ENCODE results near the gene KIF6.

KIF6 gene

DNA sequence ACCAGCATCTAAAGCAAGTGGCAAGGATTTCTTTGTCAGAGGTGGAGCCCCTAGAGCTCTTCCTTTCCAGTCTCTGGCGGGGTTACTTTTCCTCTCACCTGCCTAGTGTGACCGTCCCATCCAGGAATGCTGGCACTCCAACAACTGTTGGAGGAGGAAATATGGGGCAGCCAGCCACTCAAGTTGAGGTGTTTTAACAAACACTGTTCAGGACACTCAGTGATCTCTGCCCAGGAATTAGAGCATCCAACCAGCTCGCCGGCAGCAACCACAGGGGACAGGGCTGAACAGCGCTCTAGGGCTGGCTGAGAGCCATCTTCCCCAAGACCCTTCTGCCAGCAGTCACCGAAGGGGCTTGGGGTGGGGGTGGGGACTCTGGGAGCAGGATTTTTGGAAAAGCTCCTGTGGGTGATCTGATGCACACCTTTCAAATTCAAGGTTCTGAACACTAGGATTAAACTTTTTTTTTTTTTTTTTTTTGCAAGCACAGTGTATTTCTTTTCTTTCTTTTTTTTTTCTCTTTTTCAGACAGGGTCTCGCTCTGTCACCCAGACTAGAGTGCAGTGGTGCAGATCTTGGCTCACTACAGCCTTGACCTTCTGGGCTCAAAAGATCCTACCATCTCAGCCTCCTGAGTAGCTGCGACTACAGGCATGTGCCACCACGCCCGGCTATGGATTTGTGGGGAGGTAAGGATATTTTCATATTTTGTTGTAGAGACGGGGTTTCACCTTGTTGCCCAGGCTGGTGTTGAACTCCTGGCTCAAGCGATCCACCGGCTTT is 374.3 kb downstream of the KIF6 start:
- no peak for DNase-seq (ENCODE audit: low read depth in 3 of 3)

- DNase-seq (ENCODE audit: low read depth in 3 of 3), result no peak
These were observed 376.5 kb downstream of the KIF6 start for GRCh38 chr6:39348740-39349139.

GRCh38 chr6:39347906-39348585 is 377.2 kb downstream of the KIF6 start:
- peak; percentile 20 to 64 (median 27) for DNase-seq (ENCODE audit: low read depth in 3 of 3)

DNA sequence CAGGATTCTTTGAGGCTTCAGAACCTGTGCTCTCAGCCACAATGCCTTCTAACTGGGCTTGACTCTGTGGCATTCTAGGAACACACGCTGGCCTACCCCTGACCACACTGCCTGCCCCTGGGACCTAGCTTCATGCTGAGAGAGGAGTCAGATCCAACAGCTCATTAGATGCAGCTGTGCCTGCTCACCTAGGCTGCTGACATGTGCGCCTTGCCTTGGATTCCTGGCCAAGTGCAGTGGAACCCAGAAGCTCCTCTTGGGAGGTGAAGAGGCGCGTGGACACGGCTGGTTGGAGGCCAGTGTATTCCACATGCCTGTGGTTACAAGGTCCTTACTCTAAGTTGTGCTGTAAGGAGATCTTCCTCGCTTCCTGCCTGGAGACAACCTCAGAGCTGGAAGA is 378.0 kb downstream of the KIF6 start:
- no peak for DNase-seq (ENCODE audit: low read depth in 3 of 3)

- DNase-seq (ENCODE audit: low read depth in 3 of 3), result no peak
These were observed 380.4 kb downstream of the KIF6 start for GRCh38 chr6:39344821-39345280.

- no peak for DNase-seq (ENCODE audit: low read depth in 3 of 3)
These were observed 381.8 kb downstream of the KIF6 start for GRCh38 chr6:39343396-39343870.

DNA sequence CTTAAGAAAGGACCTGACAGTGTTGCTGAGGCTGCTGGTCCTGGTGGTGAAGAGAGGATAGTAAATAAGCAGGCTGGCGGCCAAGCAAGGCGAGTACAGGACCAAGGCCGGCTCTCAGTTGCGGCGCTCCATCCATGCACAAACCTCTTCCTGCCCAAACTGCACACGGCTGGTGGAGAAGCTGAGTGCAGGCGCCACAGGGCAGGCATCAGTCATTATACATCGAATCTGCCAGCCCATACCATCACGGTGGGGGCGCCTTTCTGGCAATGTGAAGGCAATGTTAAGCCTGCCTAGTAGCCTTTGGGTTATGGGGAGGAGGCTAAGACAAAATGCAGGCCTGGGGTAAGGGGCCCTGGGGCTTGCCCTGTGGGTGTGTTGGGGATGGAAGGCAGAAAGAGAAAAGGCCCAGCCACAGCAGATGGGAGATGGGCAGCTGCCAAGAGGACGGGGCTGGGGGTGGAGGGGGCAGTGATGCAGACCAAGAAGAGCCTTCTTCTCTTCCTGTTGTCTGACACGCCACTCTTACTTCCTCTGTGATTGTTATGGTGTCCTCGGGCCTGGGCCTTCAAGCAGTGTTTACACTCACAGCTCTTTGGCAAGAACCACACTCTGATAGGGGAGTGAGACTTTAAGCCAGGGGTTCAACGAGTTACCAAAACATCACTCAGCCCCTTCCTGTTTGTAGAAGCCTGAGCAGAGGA is 382.4 kb downstream of the KIF6 start:
- no peak for DNase-seq (ENCODE audit: low read depth in 3 of 3)

- DNase-seq (ENCODE audit: low read depth in 3 of 3), result no peak
These were observed 383.3 kb downstream of the KIF6 start for GRCh38 chr6:39341937-39342336.

GRCh38 chr6:39341352-39341751 is 383.9 kb downstream of the KIF6 start:
- no peak for DNase-seq (ENCODE audit: low read depth in 3 of 3)

GRCh38 chr6:39339868-39340550 is 385.2 kb downstream of the KIF6 start:
- DNase-seq (ENCODE audit: low read depth in 3 of 3), result no peak

GRCh38 chr6:39339096-39339867 is 385.9 kb downstream of the KIF6 start:
- DNase-seq (ENCODE audit: low read depth in 3 of 3), result no peak

DNA sequence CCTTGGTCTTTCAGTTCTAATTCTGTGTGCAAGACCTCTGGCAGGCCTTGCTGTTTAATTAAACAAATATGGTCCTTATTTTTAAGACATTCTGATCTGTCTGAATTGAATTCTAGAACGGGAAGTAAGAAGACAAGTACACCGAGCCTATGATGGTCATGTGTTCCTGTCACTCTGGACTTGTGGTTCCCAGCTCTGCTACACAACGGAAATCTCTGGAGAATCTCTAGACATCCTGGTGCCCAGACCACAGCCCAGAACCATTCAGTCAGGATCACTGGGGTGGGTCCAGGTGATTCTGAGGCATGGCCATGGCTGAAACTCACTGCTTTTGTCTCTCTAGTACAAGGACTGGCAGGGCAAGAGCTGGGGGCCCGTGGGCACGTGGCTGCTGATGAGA is 386.8 kb downstream of the KIF6 start:
- no peak for DNase-seq (ENCODE audit: low read depth in 3 of 3)

DNA sequence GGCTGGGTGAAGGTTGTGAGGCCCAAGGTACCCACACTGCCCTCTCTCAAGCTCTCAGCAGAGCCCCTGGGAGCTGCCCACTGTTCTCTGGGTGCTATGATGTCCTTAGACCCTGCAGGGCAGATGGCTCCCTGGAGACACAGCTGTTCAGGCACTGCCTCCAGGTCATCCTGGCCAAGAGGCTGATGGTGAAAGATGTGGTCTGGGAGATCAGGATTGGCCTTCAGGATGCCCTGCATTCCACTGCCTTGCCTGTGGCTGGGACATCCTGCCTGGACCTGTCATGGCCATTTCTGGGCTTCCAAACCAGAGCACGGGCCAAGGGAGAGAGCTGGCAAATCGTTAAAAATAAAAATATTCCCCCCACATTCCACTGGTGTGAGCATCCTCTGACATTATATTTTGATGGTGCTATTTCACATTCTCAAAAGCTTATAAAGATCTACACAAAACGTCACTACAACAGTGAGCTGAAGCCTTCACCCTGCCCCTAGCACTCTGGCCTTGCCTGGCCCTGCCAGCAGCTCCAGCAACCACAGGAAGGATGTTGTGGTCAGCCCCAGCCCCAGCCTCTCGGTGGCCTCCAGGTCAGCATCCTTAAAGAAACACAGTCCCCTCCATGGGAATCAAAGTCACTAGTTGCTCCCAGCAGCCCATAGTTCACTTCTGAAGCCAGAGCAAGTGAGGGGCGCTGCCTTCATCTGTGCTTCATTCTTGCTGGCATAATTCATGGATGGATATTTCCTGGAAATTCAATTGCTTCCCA is 389.2 kb downstream of the KIF6 start:
- DNase-seq (ENCODE audit: low read depth in 3 of 3), result no peak

DNA sequence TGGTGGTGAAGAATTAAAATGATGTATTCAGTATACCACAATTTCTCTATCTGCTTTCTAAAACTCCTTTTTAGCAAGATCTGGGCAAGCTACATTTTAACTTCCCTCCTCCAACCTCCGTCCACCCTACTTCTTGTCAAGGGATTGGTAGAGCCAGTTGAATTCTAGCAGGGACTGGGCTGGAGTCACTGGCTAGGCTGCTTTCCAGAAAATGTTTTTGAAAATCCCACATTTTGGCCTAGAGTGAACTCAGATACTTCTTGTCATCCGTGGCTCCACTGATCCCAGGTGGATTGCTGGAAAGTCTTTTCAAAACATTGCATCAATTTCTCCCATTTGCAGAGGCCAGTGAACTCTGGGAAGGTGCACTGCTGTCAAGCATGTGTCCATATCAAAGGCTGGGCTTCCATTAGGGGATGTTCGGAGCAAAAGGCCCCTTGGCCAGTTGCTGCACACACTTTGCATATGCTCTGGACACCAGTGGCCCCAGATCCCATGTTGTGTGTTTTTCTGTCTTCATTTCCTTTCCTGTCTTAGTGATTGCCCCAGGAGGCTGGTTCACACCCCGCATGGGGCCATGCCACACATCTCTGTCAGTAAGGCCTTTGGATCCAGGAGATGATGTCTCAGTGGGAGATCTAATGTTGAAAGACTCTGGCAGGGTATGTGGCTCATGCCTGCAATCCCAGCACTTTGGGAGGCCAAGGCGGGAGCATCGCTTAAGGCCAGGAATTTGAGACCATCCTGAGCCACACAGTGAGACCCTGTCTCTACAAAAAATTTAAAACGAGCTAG is 391.4 kb downstream of the KIF6 start:
- no peak for DNase-seq (ENCODE audit: low read depth in 3 of 3)

GRCh38 chr6:39330476-39330875 is 394.7 kb downstream of the KIF6 start:
- DNase-seq (ENCODE audit: low read depth in 3 of 3), result no peak

- DNase-seq (ENCODE audit: low read depth in 3 of 3), result no peak
These were observed 395.2 kb downstream of the KIF6 start for GRCh38 chr6:39330057-39330456.

DNA sequence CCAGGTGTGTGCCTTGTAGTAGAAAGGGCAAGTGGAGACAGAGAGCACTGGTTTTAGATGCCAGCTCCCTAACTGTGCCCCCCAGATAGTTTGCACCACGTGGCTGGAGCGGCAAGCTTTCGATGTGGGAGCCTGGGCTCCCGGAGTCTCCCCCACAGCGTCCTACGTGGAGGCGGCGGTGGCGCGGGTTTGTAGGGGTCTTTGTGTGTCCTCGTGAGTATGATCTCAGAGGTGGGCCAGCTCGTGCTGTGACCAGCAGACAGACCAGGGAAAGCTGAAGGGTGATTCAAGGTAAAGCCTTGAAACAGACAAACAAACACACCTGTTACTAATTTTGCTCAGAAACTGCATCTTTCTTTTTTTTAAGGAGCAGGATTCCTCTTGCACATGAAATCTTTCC is 397.1 kb downstream of the KIF6 start:
- DNase-seq (ENCODE audit: low read depth in 3 of 3), result no peak

- DNase-seq (ENCODE audit: low read depth in 3 of 3), result no peak
These were observed 397.7 kb downstream of the KIF6 start for GRCh38 chr6:39327507-39327906.

GRCh38 chr6:39322306-39322850 is 402.8 kb downstream of the KIF6 start, which contains the start of gene KCNK16:
Gene KCNK16 (minus strand): TSS chr6:39322702. CDS start chr6:39322540, 162 bp downstream.
- no peak for DNase-seq (ENCODE audit: low read depth in 3 of 3)

Measured in stimulated activated CD4-positive, alpha-beta T cell treated with anti-CD3 and anti-CD28 coated beads, TNF-alpha, amount 100 ng/mL, for 24 hours (primary cell).